Spleen (tissue), 7 donors: Measurements from ENCODE around the gene LCA5.

Source experiments
- CTCF ChIP-seq, 11 experiments: fragments of 200-600 bp in 7 of 11; fragments of 450-650 bp in 4 of 11; sonication (generic) in 4 of 11; IDR thresholded peaks in 8 of 11; conservative IDR thresholded peaks in 3 of 11; 1 replicate in 7 of 11; 2 replicates in 4 of 11; pipeline versions ENCODE4 v1.4.0 to v1.8.0; 2016 to 2021; ENCODE audit warnings: antibody characterized with exemption in 11 of 11, inconsistent platforms in 4 of 11, mild to moderate bottlenecking in 1 of 11
- POLR2A ChIP-seq, 3 donors: fragments of 450-650 bp; IDR thresholded peaks; one replicate each; pipeline ENCODE4 v1.5.1; 2017; ENCODE audit warnings: antibody characterized with exemption in 3 of 3, mild to moderate bottlenecking in 1 of 3
- donor health status: DM: no; HTN: no; CAD: no; lungs with moderate emphysema.
- donor health status: DM: no; HTN: no; CAD: no.
- donor health status: DM: no; HTN: no; CAD: no.

DNA sequence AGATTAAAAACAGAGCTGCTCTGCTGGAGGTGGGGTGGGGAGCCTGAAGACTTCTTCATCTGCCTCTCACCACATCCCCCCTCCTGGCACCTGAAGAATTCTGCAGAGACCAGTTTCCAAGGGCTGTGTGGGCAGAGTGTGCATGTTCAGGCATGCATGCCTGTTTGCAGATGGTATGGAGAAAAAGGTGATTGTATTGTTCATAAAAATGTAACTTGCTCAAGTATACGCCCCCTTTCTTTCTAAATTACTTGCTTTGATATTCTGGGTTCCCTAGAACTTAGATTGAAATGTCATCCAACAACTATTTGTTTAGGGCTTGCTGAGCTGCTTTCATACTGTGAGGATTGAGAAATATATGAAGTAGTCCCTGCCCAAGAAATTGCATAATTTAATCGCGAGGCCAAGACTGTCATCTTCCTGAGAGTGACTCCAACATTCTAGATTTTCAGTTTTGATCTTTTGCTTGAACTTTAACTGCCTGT lies 83.6 kb downstream of the LCA5 start:
- TF ChIP-seq POLR2A (IDR thresholded peaks at IDR 0.05) (no peak), CTCF (IDR thresholded peaks at IDR 0.05 in 8 of 11, conservative IDR thresholded peaks at IDR 0.05 in 3 of 11) (no peak)
